K562 (cell line): ENCODE results near the gene SEC22C. TPM values are rescaled to one million over a fixed set of nuclear protein-coding genes. Genes with fewer than 3 reads are reported as not detected.
A peak's percentile ranks its signal among the peaks of the same experiment; 100 is the strongest.

Source experiments
- CBFA2T2 ChIP-seq: fragments of 450-650 bp; conservative IDR thresholded peaks from 2 replicates; pipeline ENCODE4 v1.6.1; 2017; ENCODE audit warnings: mild to moderate bottlenecking
- CREBBP ChIP-seq: IDR thresholded peaks from one replicate; pipeline ENCODE4 v1.6.1; 2012; ENCODE audit warnings: low read depth, mild to moderate bottlenecking, control low read depth, inconsistent platforms, low read length
- CREM ChIP-seq: IDR thresholded peaks from 2 replicates; pipeline ENCODE4 v1.6.1; 2014; ENCODE audit warnings: antibody characterized with exemption, low read depth
- EHMT2 ChIP-seq: fragments of 450-650 bp; IDR thresholded peaks from 2 replicates; pipeline ENCODE4 v1.6.1; 2018; ENCODE audit warnings: antibody characterized with exemption
- OTX1 ChIP-seq: fragments of 450-650 bp; formaldehyde crosslinking; IDR thresholded peaks from 2 replicates; pipeline ENCODE4 v1.4.0; 2022; ENCODE audit warnings: mild to moderate bottlenecking
- PCBP2 ChIP-seq: fragments of 200-400 bp; formaldehyde crosslinking; IDR thresholded peaks from 2 replicates; pipeline ENCODE4 v1.6.1; 2018; ENCODE audit warnings: low read length, low read depth, mild to moderate bottlenecking, moderate library complexity; ENCODE audit not compliant: poor library complexity, severe bottlenecking
- PTTG1 ChIP-seq: fragments of 450-650 bp; IDR thresholded peaks from 2 replicates; pipeline ENCODE4 v1.6.1; 2016; ENCODE audit warnings: low read depth, mild to moderate bottlenecking, missing genetic modification characterization, missing compliant biosample characterization
- RBM34 ChIP-seq: fragments of 200-400 bp; formaldehyde crosslinking; IDR thresholded peaks from 2 replicates; pipeline ENCODE4 v1.6.1; 2018; ENCODE audit warnings: low read length, borderline replicate concordance; ENCODE audit not compliant: insufficient read depth
- SNRNP70 ChIP-seq: fragments of 200-400 bp; formaldehyde crosslinking; optimal IDR thresholded peaks from 2 replicates; pipeline ENCODE3; 2017; ENCODE audit warnings: low read depth, low read length
- XRCC5 ChIP-seq: fragments of 200-400 bp; formaldehyde crosslinking; IDR thresholded peaks from 2 replicates; pipeline ENCODE4 v1.6.1; 2017; ENCODE audit warnings: low read depth, mild to moderate bottlenecking, low read length
- ZNF780A ChIP-seq: fragments of 250-450 bp; sonication (Bioruptor Pico); IDR thresholded peaks from 2 replicates; pipeline ENCODE4 v1.5.0; 2021; ENCODE audit warnings: mild to moderate bottlenecking
- polyA plus RNA-seq, 8 experiments: library from polyadenylated mRNA; depleted of rRNA in 4 of 8; stranded (reverse) in 5 of 8; unstranded in 3 of 8; fragments of >200 nt; fragmentation: Nextera tagmentation in 2 of 8; fragmentation: Illumina TruSeq in 1 of 8; extraction: Ambion mirVana in 2 of 8; extraction: Trizol in 1 of 8; gene quantifications; 2 replicates each; pipeline versions ENCODE4 v1.2.1 to v1.2.3, GENCODE V29; 2011 to 2014; ENCODE audit warnings: inconsistent platforms in 1 of 8, missing spikeins in 1 of 8
- total RNA-seq, 7 experiments: library from RNA; depleted of rRNA in 6 of 7; stranded (reverse); fragments of >200 nt in 6 of 7; fragmentation: Illumina TruSeq in 2 of 7; extraction: Trizol in 2 of 7; gene quantifications; 2 replicates each; pipeline versions ENCODE4 v1.2.1 to v1.2.3, GENCODE V29; 2011 to 2021; ENCODE audit warnings: low replicate concordance in 1 of 7
- TF ChIP-seq, protein P1 (sequence below): fragments of 450-650 bp; formaldehyde crosslinking; conservative IDR thresholded peaks from 2 replicates; pipeline ENCODE4 v1.4.0; 2022; ENCODE audit warnings: mild to moderate bottlenecking, missing genetic modification characterization
- TF ChIP-seq, protein P2 (sequence below): sonication (generic); formaldehyde crosslinking; IDR thresholded peaks from 2 replicates; pipeline ENCODE4 v1.8.1; 2023; ENCODE audit warnings: mild to moderate bottlenecking, missing genetic modification reagents
- TF ChIP-seq, protein P3 (sequence below): sonication (generic); formaldehyde crosslinking; IDR thresholded peaks from 2 replicates; pipeline ENCODE4 v1.8.1; 2023; ENCODE audit warnings: missing genetic modification reagents, mild to moderate bottlenecking, borderline replicate concordance
- TF ChIP-seq, protein P4 (sequence below): fragments of 250-450 bp; sonication (Bioruptor Pico); IDR thresholded peaks from 2 replicates; pipeline ENCODE4 v1.5.0; 2021; ENCODE audit warnings: mild to moderate bottlenecking, borderline replicate concordance

SEC22C gene
- total and polyA plus RNA-seq, 9 of the 15 experiments (the other 6 are each of a cell fraction or from before 2014, with no cell fraction given), result 35.6 to 68.4 (median 50.7) TPM

DNA sequence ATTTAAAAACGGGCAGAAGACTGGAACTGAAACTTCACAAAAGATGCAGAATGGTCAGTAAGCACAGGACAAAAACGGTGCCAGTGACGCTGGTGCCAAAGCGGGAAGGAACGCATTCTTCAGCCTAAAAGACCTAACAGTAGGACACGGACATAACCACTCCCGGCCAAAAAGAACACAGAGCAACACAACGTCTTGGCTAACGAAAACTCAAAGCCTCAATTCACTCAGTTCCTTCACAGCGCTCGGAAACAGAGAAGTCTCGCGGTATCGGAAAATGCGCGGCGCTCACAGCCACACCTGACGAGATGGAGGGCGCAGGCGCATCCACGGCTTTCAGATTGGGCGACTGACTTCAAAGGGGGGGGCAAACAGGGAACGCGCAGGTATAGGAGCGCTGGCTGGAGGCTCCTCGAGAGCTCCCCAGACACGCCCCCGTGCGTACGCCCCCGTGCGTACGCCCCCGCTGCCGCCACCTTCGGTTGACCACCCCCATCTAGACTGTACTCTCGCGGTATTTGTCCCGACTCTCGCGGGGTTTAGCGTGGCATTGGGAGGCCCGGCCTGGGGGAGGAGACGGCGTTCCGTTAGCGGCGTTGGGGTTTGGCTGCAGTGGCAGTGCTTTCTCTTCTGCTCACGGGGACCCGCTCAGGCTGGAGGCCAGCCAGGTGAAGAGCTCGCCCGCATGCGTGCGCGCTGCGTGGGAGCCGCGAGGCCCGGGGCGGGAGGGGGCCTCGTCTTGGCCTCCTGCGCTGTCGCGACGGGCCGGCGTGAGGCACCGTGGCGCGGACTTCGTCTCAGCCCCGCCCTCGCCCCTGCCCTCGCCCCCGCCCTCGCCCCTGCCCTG lies 18.6 kb upstream of the SEC22C start, which contains the start of gene NKTR (continued):
- TF ChIP-seq, protein P1, sequence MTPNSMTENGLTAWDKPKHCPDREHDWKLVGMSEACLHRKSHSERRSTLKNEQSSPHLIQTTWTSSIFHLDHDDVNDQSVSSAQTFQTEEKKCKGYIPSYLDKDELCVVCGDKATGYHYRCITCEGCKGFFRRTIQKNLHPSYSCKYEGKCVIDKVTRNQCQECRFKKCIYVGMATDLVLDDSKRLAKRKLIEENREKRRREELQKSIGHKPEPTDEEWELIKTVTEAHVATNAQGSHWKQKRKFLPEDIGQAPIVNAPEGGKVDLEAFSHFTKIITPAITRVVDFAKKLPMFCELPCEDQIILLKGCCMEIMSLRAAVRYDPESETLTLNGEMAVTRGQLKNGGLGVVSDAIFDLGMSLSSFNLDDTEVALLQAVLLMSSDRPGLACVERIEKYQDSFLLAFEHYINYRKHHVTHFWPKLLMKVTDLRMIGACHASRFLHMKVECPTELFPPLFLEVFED, result peak; percentile 67; the same call in 1 of the 2 replicates
- TF ChIP-seq EHMT2 (no peak), RBM34 (no peak), PCBP2 (no peak), PTTG1 (tag) (no peak), CREM (peak; percentile 70; the same call in 1 of the 2 replicates), OTX1 (CRISPR knock-in tag) (peak; percentile 76; the same call in 1 of the 2 replicates), CREBBP (no peak), XRCC5 (no peak), SNRNP70 (no peak), CBFA2T2 (no peak), ZNF780A (CRISPR knock-in tag) (no peak)
- TF ChIP-seq, protein P2, sequence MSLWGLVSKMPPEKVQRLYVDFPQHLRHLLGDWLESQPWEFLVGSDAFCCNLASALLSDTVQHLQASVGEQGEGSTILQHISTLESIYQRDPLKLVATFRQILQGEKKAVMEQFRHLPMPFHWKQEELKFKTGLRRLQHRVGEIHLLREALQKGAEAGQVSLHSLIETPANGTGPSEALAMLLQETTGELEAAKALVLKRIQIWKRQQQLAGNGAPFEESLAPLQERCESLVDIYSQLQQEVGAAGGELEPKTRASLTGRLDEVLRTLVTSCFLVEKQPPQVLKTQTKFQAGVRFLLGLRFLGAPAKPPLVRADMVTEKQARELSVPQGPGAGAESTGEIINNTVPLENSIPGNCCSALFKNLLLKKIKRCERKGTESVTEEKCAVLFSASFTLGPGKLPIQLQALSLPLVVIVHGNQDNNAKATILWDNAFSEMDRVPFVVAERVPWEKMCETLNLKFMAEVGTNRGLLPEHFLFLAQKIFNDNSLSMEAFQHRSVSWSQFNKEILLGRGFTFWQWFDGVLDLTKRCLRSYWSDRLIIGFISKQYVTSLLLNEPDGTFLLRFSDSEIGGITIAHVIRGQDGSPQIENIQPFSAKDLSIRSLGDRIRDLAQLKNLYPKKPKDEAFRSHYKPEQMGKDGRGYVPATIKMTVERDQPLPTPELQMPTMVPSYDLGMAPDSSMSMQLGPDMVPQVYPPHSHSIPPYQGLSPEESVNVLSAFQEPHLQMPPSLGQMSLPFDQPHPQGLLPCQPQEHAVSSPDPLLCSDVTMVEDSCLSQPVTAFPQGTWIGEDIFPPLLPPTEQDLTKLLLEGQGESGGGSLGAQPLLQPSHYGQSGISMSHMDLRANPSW (CRISPR knock-in tag), result peak; percentile 23; the same call in 1 of the 2 replicates
- TF ChIP-seq, protein P3, sequence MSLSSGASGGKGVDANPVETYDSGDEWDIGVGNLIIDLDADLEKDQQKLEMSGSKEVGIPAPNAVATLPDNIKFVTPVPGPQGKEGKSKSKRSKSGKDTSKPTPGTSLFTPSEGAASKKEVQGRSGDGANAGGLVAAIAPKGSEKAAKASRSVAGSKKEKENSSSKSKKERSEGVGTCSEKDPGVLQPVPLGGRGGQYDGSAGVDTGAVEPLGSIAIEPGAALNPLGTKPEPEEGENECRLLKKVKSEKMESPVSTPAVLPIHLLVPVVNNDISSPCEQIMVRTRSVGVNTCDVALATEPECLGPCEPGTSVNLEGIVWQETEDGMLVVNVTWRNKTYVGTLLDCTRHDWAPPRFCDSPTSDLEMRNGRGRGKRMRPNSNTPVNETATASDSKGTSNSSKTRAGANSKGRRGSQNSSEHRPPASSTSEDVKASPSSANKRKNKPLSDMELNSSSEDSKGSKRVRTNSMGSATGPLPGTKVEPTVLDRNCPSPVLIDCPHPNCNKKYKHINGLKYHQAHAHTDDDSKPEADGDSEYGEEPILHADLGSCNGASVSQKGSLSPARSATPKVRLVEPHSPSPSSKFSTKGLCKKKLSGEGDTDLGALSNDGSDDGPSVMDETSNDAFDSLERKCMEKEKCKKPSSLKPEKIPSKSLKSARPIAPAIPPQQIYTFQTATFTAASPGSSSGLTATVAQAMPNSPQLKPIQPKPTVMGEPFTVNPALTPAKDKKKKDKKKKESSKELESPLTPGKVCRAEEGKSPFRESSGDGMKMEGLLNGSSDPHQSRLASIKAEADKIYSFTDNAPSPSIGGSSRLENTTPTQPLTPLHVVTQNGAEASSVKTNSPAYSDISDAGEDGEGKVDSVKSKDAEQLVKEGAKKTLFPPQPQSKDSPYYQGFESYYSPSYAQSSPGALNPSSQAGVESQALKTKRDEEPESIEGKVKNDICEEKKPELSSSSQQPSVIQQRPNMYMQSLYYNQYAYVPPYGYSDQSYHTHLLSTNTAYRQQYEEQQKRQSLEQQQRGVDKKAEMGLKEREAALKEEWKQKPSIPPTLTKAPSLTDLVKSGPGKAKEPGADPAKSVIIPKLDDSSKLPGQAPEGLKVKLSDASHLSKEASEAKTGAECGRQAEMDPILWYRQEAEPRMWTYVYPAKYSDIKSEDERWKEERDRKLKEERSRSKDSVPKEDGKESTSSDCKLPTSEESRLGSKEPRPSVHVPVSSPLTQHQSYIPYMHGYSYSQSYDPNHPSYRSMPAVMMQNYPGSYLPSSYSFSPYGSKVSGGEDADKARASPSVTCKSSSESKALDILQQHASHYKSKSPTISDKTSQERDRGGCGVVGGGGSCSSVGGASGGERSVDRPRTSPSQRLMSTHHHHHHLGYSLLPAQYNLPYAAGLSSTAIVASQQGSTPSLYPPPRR (CRISPR knock-in tag), result peak; percentile 71; the same call in 1 of the 2 replicates
- TF ChIP-seq, protein P4, sequence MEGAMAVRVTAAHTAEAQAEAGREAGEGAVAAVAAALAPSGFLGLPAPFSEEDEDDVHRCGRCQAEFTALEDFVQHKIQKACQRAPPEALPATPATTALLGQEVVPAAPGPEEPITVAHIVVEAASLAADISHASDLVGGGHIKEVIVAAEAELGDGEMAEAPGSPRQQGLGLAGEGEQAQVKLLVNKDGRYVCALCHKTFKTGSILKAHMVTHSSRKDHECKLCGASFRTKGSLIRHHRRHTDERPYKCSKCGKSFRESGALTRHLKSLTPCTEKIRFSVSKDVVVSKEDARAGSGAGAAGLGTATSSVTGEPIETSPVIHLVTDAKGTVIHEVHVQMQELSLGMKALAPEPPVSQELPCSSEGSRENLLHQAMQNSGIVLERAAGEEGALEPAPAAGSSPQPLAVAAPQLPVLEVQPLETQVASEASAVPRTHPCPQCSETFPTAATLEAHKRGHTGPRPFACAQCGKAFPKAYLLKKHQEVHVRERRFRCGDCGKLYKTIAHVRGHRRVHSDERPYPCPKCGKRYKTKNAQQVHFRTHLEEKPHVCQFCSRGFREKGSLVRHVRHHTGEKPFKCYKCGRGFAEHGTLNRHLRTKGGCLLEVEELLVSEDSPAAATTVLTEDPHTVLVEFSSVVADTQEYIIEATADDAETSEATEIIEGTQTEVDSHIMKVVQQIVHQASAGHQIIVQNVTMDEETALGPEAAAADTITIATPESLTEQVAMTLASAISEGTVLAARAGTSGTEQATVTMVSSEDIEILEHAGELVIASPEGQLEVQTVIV (CRISPR knock-in tag), result no peak
